D721Med (cell line): ENCODE results near the gene SNTG2.

Source experiments
- DNase-seq: peaks from one replicate; pipeline ENCODE4 v3.0.0; 2011; ENCODE audit warnings: low spot score; ENCODE audit not compliant: insufficient read length
- FAIRE-seq: peaks from 2 replicates; lab custom pipeline; 2011; peaks lifted over from hg19 to GRCh38; lab: Jason Lieb, UNC
- TF ChIP-seq, protein P1 (sequence below): IDR thresholded peaks from 2 replicates; pipeline ENCODE4 v1.5.1; 2012; ENCODE audit warnings: mild to moderate bottlenecking, control low read depth; ENCODE audit not compliant: insufficient read depth; ENCODE audit errors: missing control alignments

SNTG2 gene

GRCh38 chr2:1306687-1307516 lies 356.3 kb downstream of the SNTG2 start:
- TF ChIP-seq, protein P1, sequence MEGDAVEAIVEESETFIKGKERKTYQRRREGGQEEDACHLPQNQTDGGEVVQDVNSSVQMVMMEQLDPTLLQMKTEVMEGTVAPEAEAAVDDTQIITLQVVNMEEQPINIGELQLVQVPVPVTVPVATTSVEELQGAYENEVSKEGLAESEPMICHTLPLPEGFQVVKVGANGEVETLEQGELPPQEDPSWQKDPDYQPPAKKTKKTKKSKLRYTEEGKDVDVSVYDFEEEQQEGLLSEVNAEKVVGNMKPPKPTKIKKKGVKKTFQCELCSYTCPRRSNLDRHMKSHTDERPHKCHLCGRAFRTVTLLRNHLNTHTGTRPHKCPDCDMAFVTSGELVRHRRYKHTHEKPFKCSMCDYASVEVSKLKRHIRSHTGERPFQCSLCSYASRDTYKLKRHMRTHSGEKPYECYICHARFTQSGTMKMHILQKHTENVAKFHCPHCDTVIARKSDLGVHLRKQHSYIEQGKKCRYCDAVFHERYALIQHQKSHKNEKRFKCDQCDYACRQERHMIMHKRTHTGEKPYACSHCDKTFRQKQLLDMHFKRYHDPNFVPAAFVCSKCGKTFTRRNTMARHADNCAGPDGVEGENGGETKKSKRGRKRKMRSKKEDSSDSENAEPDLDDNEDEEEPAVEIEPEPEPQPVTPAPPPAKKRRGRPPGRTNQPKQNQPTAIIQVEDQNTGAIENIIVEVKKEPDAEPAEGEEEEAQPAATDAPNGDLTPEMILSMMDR, result no peak
- FAIRE-seq, result no peak
- DNase-seq, result no peak

GRCh38 chr2:1307670-1308069 lies 357.0 kb downstream of the SNTG2 start:
- FAIRE-seq, result no peak

DNA sequence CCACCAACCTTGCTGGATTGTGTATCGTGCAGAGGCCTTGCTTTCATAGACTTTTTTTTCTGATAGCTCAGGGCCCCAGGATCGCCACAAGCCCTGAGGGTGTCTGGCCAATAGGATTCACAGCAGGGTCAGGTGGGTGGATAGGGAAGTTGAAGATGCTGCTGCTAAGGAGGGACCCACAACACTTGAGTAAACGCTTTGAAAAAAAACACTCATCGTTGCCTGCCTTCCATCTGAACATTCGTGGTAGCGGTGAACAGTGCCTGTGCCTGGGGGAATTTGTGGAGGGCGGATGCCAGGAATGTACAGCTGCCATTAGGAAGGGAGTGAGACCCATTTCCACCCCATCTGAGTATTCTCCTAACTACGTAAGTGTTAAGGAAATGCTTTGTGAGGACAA lies 358.0 kb downstream of the SNTG2 start:
- DNase-seq, result no peak
- no peak for FAIRE-seq
- TF ChIP-seq, protein P1, result no peak

More at GRCh38 chr2:1307670-1308069, 357.0 kb downstream of the SNTG2 start:
- no peak for DNase-seq
- TF ChIP-seq, protein P1, result no peak

DNA sequence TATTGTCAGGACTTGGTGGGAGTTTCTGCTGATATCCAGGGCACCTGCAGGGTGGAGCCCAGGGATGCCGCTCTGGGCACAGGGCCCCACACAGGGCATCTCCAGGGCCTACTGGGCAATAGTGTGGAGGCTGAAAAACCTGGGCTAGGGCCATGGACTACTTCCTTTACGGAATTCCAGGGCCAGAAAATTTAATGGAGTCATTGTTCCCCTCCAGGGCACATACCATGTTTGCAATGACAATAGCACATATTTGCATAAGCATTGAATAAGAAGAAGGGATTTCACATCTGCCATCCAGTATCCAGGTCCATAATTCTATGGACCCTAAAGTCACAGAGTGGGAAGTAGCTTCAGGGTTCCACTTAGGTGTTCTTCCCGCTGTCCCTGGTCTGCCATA lies 358.9 kb downstream of the SNTG2 start:
- TF ChIP-seq, protein P1, result no peak
- no peak for FAIRE-seq

DNA sequence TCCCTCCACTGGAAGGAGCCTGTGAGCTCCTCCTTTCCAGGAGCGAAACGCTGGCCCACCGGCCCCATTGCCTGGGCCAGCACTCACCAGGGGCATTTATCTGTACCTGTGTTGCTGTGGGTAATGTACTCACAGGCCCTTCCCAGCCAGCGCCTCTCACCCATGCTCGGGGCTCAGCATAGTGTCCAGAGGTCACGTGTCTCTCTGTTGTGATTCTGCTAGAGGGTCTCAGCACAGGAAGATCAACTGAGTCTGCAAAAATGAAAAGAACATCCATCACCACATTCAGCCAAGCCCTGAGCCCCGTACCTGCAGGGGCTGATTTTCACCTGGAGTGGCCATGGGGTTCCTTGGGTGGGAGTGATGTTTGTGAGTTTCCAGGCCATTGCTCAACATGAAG lies 359.6 kb downstream of the SNTG2 start:
- TF ChIP-seq, protein P1, result no peak

More for the DNA sequence above, 358.9 kb downstream of the SNTG2 start:
- no peak for DNase-seq

DNA sequence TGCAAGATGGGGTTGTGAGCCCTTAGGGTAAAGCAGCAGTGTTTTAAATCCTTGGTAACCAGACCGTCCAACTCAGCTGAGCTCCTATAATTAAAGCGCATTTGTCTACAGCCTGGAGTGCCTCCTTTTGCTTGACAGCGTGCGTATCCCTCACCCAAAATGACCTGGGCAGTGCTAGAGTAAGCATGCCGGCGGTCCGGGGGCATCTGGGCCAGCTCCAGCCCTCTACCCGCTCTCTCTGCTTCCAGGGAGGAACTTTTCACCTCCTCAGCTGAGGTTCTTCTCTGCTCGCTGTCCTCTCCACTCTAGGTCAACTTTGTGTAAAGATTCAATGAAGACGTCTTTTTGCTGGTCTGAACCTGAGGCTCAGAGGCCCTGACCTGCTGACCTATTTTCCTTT lies 360.2 kb downstream of the SNTG2 start:
- TF ChIP-seq, protein P1, result no peak
- FAIRE-seq (no peak), DNase-seq (no peak)

More for the DNA sequence above, 359.6 kb downstream of the SNTG2 start:
- no peak for DNase-seq
- no peak for FAIRE-seq
